SIG-M5 treated with dmso at 0.1 percent for 504 hours (cell line): Measurements from ENCODE around the gene HSD11B1.

Source experiments
- DNase-seq: peaks from one replicate; lab custom pipeline; 2025; ENCODE audit not compliant: unreplicated experiment; lab: John Stamatoyannopoulos, UW

HSD11B1 gene

DNA sequence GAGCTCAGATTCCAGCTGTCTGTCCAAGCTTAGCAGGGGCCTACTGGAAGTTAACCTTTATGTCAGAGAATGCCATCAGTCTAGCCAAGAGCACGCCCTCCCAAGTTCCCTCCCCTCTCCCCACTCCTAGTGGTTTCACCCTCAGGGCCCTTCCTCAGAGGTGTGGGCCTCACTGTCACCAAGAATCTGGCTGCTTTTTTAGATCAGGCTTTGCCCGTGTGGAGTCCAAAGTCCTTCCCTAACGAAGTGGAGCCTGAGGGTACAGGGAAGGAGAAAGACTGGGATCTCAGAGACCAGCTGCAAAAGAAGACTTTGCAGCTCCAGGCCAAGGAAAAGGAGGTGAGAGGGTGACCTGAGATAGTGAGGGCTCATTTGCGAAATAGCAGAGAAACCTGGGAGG lies 75.6 kb downstream of the HSD11B1 start:
- DNase-seq, result no peak

DNA sequence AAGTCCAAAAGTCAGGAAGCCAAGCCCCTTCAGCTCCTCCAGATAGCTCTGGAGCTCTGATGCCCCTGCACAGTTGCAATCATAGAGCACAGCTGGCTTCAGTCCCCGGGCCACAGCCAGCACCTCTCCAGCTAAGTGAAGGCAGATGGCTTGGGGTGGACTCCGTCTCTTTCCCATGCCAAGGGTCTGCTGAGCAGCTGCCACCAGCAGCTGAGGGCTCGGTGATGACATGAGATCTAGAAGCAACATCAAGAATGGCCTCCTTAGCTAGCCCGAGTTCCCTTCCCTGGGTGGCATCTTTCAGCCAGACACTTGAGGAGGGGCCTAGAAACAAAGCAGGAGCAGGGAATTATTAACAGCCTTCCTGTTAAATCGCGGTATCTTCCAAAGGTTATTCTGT lies 78.7 kb downstream of the HSD11B1 start:
- DNase-seq, result no peak
